K562 (cell line): ENCODE measurements around the gene CCDC136. TPM values are rescaled to one million over a fixed set of nuclear protein-coding genes. Genes with fewer than 3 reads are reported as not detected.

Source experiments
- ATAC-seq: fragments of 200-7000 bp; cut with Tn5 transposase; 3 replicates; pipeline ENCODE4 v1.9.1; 2020; ENCODE audit warnings: moderate library complexity
- BruUV-seq: library from RNA; stranded (reverse); fragments of 400-500 nt; replicated peaks from 2 replicates; lab custom pipeline; 2021; lab: Mats Ljungman, UMichigan
- CTCF ChIA-PET: fragments of 300-600 bp; formaldehyde crosslinking; extraction: SDS; loops from one replicate; lab custom pipeline; 2021; ENCODE audit warnings: low intra/inter-chr PET ratio; lab: Yijun Ruan, JAX
- POLR2A ChIA-PET: fragments of 300-600, 350-650 bp; sonication (Branson Sonifier 250); formaldehyde crosslinking; extraction: SDS; loops from one replicate; lab custom pipeline; 2021; ENCODE audit warnings: antibody characterized with exemption, inconsistent platforms; lab: Yijun Ruan, JAX
- DNase-seq, 4 experiments: peaks; one replicate each; pipeline versions ENCODE4 v3.0.0 to v3.0.0-alpha.2; 2011 to 2018; ENCODE audit warnings: low spot score in 3 of 4, mixed read lengths in 3 of 4; ENCODE audit errors: extremely low read depth in 1 of 4
- FAIRE-seq: peaks from 2 replicates; lab custom pipeline; 2011; peaks lifted over from hg19 to GRCh38; lab: Jason Lieb, UNC
- H2AFZ ChIP-seq: 2 replicates; pipeline ENCODE4 v1.6.0; 2011; ENCODE audit warnings: low read depth, low read length, control low read depth, inconsistent platforms
- H3K27ac ChIP-seq: fragments of 200-600 bp; 3 replicates; pipeline ENCODE4 v1.8.0; 2011; ENCODE audit warnings: low read depth, mild to moderate bottlenecking, control low read depth, inconsistent platforms, low read length, moderate library complexity, mixed read lengths; ENCODE audit errors: extremely low read depth
- H3K27me3 ChIP-seq, 2 experiments: fragments of 300-600 bp in 1 of 2; 2 replicates in 1 of 2; 3 replicates in 1 of 2; pipeline versions ENCODE4 v1.6.0 to v1.8.0; 2011; ENCODE audit warnings: inconsistent platforms in 2 of 2, low read length in 2 of 2, mild to moderate bottlenecking in 1 of 2, mixed read lengths in 1 of 2, moderate library complexity in 1 of 2; ENCODE audit not compliant: control insufficient read depth in 2 of 2, insufficient read depth in 2 of 2
- H3K36me3 ChIP-seq: fragments of 300-600 bp; 3 replicates; pipeline ENCODE4 v1.8.0; 2011; ENCODE audit warnings: mild to moderate bottlenecking, low read length, inconsistent platforms; ENCODE audit not compliant: control insufficient read depth, insufficient read depth
- H3K4me1 ChIP-seq, 2 experiments: fragments of 200-600 bp in 1 of 2; replicated peaks in 1 of 2; 2 replicates in 1 of 2; 3 replicates in 1 of 2; pipeline versions ENCODE4 v1.5.1 to v1.8.0; 2011; ENCODE audit warnings: inconsistent platforms in 2 of 2, low read length in 2 of 2, mild to moderate bottlenecking in 1 of 2, mixed read lengths in 1 of 2, moderate library complexity in 1 of 2; ENCODE audit not compliant: control insufficient read depth in 2 of 2, insufficient read depth in 2 of 2
- H3K4me2 ChIP-seq: 2 replicates; pipeline ENCODE4 v1.6.1; 2011; ENCODE audit warnings: low read length, control low read depth, inconsistent platforms, mixed read lengths; ENCODE audit not compliant: insufficient read depth
- H3K4me3 ChIP-seq: fragments of 200-600 bp; sonication (generic), shearing (Covaris generic); 2 replicates; pipeline ENCODE4 v1.5.1; 2016; ENCODE audit warnings: control low read depth, inconsistent platforms
- H3K79me2 ChIP-seq: fragments of 200-600 bp; 3 replicates; pipeline ENCODE4 v1.8.0; 2011; ENCODE audit warnings: low read length, inconsistent platforms; ENCODE audit not compliant: control insufficient read depth, insufficient read depth
- H3K9ac ChIP-seq, 2 experiments: 2 replicates each; pipeline versions ENCODE4 v1.6.0 to v1.6.1; 2011; ENCODE audit warnings: low read depth in 2 of 2, low read length in 2 of 2, control low read depth in 1 of 2, inconsistent platforms in 1 of 2, mild to moderate bottlenecking in 1 of 2, mixed read lengths in 1 of 2; ENCODE audit not compliant: insufficient read depth in 1 of 2
- H3K9me1 ChIP-seq: one replicate; pipeline ENCODE4 v1.6.0; 2011; ENCODE audit warnings: inconsistent platforms, mild to moderate bottlenecking, low read length, moderate library complexity; ENCODE audit not compliant: control insufficient read depth, insufficient read depth
- H3K9me3 ChIP-seq: replicated peaks from 2 replicates; pipeline ENCODE4 v1.5.1; 2011; ENCODE audit warnings: low read depth, low read length, inconsistent platforms; ENCODE audit not compliant: control insufficient read depth, insufficient read depth
- H4K20me1 ChIP-seq: replicated peaks from 2 replicates; pipeline ENCODE4 v1.6.1; 2011; ENCODE audit warnings: low read length, inconsistent platforms, mixed read lengths; ENCODE audit not compliant: control insufficient read depth, insufficient read depth
- ATF7 ChIP-seq: fragments of 450-650 bp; IDR thresholded peaks from 2 replicates; pipeline ENCODE4 v1.7.1; 2014; ENCODE audit warnings: mild to moderate bottlenecking, moderate library complexity
- CBX8 ChIP-seq: fragments of 200-600 bp; sonication (generic); IDR thresholded peaks from 2 replicates; pipeline ENCODE4 v1.6.1; 2012; ENCODE audit warnings: borderline replicate concordance, mixed run types, low read depth, mild to moderate bottlenecking, moderate library complexity, mixed read lengths, low read length, control low read depth, inconsistent platforms; ENCODE audit not compliant: poor library complexity, severe bottlenecking; ENCODE audit errors: extremely low read depth
- CSDE1 ChIP-seq, 2 experiments: fragments of 450-650 bp; IDR thresholded peaks; 2 replicates each; pipeline ENCODE4 v1.6.1; 2016; ENCODE audit warnings: mild to moderate bottlenecking in 1 of 2
- DDX20 ChIP-seq: fragments of 450-650 bp; IDR thresholded peaks from 2 replicates; pipeline ENCODE4 v1.6.1; 2016; ENCODE audit warnings: missing genetic modification characterization, low read depth, mild to moderate bottlenecking, missing compliant biosample characterization, moderate library complexity
- EP400 ChIP-seq: fragments of 450-650 bp; IDR thresholded peaks from 2 replicates; pipeline ENCODE4 v1.6.1; 2017; ENCODE audit warnings: antibody characterized with exemption, mild to moderate bottlenecking, moderate library complexity
- GABPB2 ChIP-seq: fragments of 250-450 bp; sonication (Bioruptor Pico); conservative IDR thresholded peaks from 2 replicates; pipeline ENCODE4 v1.5.1; 2021; ENCODE audit warnings: mild to moderate bottlenecking
- MAZ ChIP-seq, 2 experiments: fragments of 450-650 bp in 1 of 2; sonication (generic) in 1 of 2; formaldehyde crosslinking; IDR thresholded peaks in 1 of 2; conservative IDR thresholded peaks in 1 of 2; 2 replicates each; pipeline versions ENCODE4 v1.4.0 to v1.5.0; 2020; ENCODE audit warnings: mild to moderate bottlenecking in 1 of 2, missing genetic modification reagents in 1 of 2
- MEF2D ChIP-seq: conservative IDR thresholded peaks from 2 replicates; pipeline ENCODE4 v1.6.1; 2016; ENCODE audit warnings: low read depth, missing genetic modification characterization, missing compliant biosample characterization
- NFXL1 ChIP-seq: fragments of 450-650 bp; formaldehyde crosslinking; IDR thresholded peaks from 2 replicates; pipeline ENCODE4 v1.4.0; 2021; ENCODE audit warnings: mild to moderate bottlenecking
- POLR2G ChIP-seq: fragments of 200-400 bp; formaldehyde crosslinking; IDR thresholded peaks from 2 replicates; pipeline ENCODE4 v1.6.1; 2017; ENCODE audit warnings: low read depth, mild to moderate bottlenecking, antibody characterized with exemption, low read length, moderate library complexity
- RERE ChIP-seq: sonication (generic); formaldehyde crosslinking; IDR thresholded peaks from 2 replicates; pipeline ENCODE4 v1.8.0; 2023; ENCODE audit warnings: missing genetic modification reagents, mild to moderate bottlenecking, borderline replicate concordance
- U2AF1 ChIP-seq: fragments of 200-400 bp; formaldehyde crosslinking; optimal IDR thresholded peaks from 2 replicates; pipeline ENCODE3; 2017; ENCODE audit warnings: mild to moderate bottlenecking, low read depth, low read length, moderate library complexity
- ZNF766 ChIP-seq: fragments of 200-800 bp; sonication (Bioruptor generic); conservative IDR thresholded peaks from 2 replicates; pipeline ENCODE4 v1.6.1; 2016; ENCODE audit warnings: missing genetic modification characterization, missing compliant biosample characterization
- WGBS: fragments of 100-300 bp; shearing (Covaris generic); methylation state at CpG from one replicate; pipeline ENCODE4 v1.1.6; 2016; ENCODE audit warnings: low coverage, mixed read lengths; ENCODE audit not compliant: insufficient coverage; ENCODE audit errors: missing lambda C conversion rate; 5-methylcytosine and 5-hydroxymethylcytosine counted together
- in situ Hi-C: fragments of 300-500 bp; cut with MboI; formaldehyde crosslinking; loops from 4 replicates; pipeline ENCODE4 v1.15.0; 2018; ENCODE audit warnings: inconsistent platforms, mixed read lengths
- intact Hi-C: fragments of 100-400 bp; cut with micrococcal nuclease; formaldehyde crosslinking; loops from 2 replicates; pipeline ENCODE4 v1.14.2; 2022
- polyA plus RNA-seq, 8 experiments: library from polyadenylated mRNA; depleted of rRNA in 4 of 8; stranded (reverse) in 5 of 8; unstranded in 3 of 8; fragments of >200 nt; fragmentation: Nextera tagmentation in 2 of 8; fragmentation: Illumina TruSeq in 1 of 8; extraction: Ambion mirVana in 2 of 8; extraction: Trizol in 1 of 8; gene quantifications; 2 replicates each; pipeline versions ENCODE4 v1.2.1 to v1.2.3, GENCODE V29; 2011 to 2014; ENCODE audit warnings: inconsistent platforms in 1 of 8, missing spikeins in 1 of 8
- total RNA-seq, 7 experiments: library from RNA; depleted of rRNA in 6 of 7; stranded (reverse); fragments of >200 nt in 6 of 7; fragmentation: Illumina TruSeq in 2 of 7; extraction: Trizol in 2 of 7; gene quantifications; 2 replicates each; pipeline versions ENCODE4 v1.2.1 to v1.2.3, GENCODE V29; 2011 to 2021; ENCODE audit warnings: low replicate concordance in 1 of 7
- TF ChIP-seq, protein P1 (sequence below): sonication (generic); formaldehyde crosslinking; IDR thresholded peaks from 2 replicates; pipeline ENCODE4 v1.8.1; 2023; ENCODE audit warnings: mild to moderate bottlenecking, missing genetic modification reagents, moderate library complexity

Gene CCDC136
- total and polyA plus RNA-seq, 9 of the 15 experiments (the other 6 are each of a cell fraction or from before 2014, with no cell fraction given) = 2.4 to 40.8 (median 26.5) TPM

GRCh38 chr7:128829391-128830166 lies 37.8 kb downstream of the CCDC136 start:
- CTCF ChIA-PET = no interaction called here
- in situ Hi-C loops = no loop called here
- peak overlapping the region; percentile 54 to 73 for H3K9ac ChIP-seq
- TF ChIP-seq GABPB2 (CRISPR knock-in tag) (no peak), DDX20 (no peak), ZNF766 (CRISPR knock-in tag) (no peak), MEF2D (tag) (no peak), POLR2G (0 out of 2 replicates have a peak, but pooled peaks have one; percentile 31), CBX8 (no peak), U2AF1 (no peak), MAZ (CRISPR knock-in tag; conservative IDR thresholded peaks at IDR 0.05 in 1 of 2, IDR thresholded peaks at IDR 0.05 in 1 of 2) (0 out of 4 replicates have a peak, but pooled peaks of 1 of the 2 experiments have one; percentile 47), CSDE1 (IDR thresholded peaks at IDR 0.05) (no peak), EP400 (no peak), ATF7 (peak; percentile 17; the same call in 1 of the 2 replicates), RERE (CRISPR knock-in tag) (no peak), NFXL1 (CRISPR knock-in tag) (0 out of 2 replicates have a peak, but pooled peaks have one; percentile 58)
- TF ChIP-seq, protein P1, sequence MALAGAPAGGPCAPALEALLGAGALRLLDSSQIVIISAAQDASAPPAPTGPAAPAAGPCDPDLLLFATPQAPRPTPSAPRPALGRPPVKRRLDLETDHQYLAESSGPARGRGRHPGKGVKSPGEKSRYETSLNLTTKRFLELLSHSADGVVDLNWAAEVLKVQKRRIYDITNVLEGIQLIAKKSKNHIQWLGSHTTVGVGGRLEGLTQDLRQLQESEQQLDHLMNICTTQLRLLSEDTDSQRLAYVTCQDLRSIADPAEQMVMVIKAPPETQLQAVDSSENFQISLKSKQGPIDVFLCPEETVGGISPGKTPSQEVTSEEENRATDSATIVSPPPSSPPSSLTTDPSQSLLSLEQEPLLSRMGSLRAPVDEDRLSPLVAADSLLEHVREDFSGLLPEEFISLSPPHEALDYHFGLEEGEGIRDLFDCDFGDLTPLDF (CRISPR knock-in tag) = no peak

More at GRCh38 chr7:128829391-128830166, 37.8 kb downstream of the CCDC136 start:
- no peaks in the 10 kb centered on the region for H3K9me3 ChIP-seq
- intact Hi-C loops = no loop called here
- no peak for FAIRE-seq
- H4K20me1 ChIP-seq = 0 out of 2 replicates have a peak, but pooled peaks cover 4% of the 10 kb centered on the region
- H3K4me3 ChIP-seq = peak overlapping the region; percentile 66
- H3K9me1 ChIP-seq = no peaks in the 10 kb centered on the region
- no peak for ATAC-seq
- H2AFZ ChIP-seq = peak overlapping the region; percentile 80
- peak; percentile 50 to 74 (median 61) for DNase-seq
- H3K27me3 ChIP-seq = no peaks in the 10 kb centered on the region
- POLR2A ChIA-PET = interaction anchor here (0.5 to 0.9 kb wide), 3 partner anchors 20 to 36 kb away, joined by 3 to 4 read pairs (median 4); partner anchors contain the start of gene ATP6V1F
- peaks cover 18% of the 10 kb centered on the region; the same call in 2 of the 3 replicates for H3K36me3 ChIP-seq
- H3K79me2 ChIP-seq = peaks cover 46% of the 10 kb centered on the region
- BruUV-seq = TSS peak; percentile 31
- peak overlapping the region; percentile 86 for H3K4me2 ChIP-seq
- H3K27ac ChIP-seq = peak overlapping the region; percentile 60
- peaks cover 46 to 68% of the 10 kb centered on the region in 2 experiments for H3K4me1 ChIP-seq
- WGBS = 7% methylated on average over 13 of the region's 13 CpGs
